Left cardiac atrium (tissue), 4 donors: ENCODE measurements around the gene RNF144A. TPM values are rescaled to one million over a fixed set of nuclear protein-coding genes. Genes with fewer than 3 reads are reported as not detected.

Experiments used
- ATAC-seq, 2 donors: fragments of 200-7000 bp; cut with Tn5 transposase; one replicate each; pipeline ENCODE4 v1.9.1; 2020; ENCODE audit warnings: mild to moderate bottlenecking in 2 of 2, moderate library complexity in 2 of 2
- DNase-seq: peaks from one replicate; pipeline ENCODE4 v3.0.0-alpha.2; 2020
- intact Hi-C, 2 donors: fragments of 100-400 bp; cut with DNase I; formaldehyde crosslinking; loops; one replicate each; pipeline versions ENCODE4 v1.14.1 to v1.15.1; 2022 to 2023
- total RNA-seq, 2 donors: library from RNA; stranded (reverse); fragmentation: NEBNext Ultra II Directional; extraction: Animal tissue kit (Norgen Biotek cat#: 25700); gene quantifications; one replicate each; pipeline ENCODE4 v1.2.1, GENCODE V29; 2021
- donor health status: DM: no; HTN: yes; CAD: no.
- donor health status: DM: no; HTN: yes; CAD: no; lungs with severe emphysema.
- donor health status: DM: yes; HTN: yes; CAD: no.
- donor health status: Dilated cardiomyopathy.

The RNF144A gene
- total RNA-seq, 2 donors from 2014 or later: 4.4 to 10.4 TPM

DNA sequence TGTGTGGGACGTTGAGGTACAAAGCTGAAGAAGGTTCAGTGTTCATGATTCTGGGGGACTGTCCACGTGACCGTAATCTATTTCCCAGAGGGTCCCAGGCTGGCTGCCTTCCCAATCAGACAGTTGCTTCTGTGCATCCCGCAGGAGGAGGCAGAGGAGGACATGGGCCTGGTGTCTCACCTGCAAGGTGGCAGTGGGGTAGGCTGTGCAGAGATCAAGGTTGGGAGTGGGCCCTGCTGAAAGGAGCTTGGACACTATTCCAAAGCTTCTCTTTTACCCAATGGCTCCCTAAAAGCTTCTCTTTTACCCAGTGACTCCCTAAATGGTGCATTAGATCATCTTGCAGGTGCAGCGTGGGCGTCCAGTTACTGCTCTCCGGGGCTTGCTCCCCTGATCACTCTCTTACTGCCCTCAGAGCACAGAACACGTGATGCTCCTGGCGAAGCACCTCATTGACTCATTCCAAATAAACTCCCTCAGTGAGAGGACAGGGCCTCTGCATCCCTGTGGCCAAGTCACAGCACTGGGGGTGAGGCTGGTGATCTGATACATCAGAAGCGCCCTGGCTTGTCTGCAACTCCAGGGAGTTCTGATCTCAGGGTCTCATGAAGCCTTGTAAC lies 41.5 kb downstream of the RNF144A start:
- no peak for ATAC-seq
- DNase-seq: no peak
- intact Hi-C loops: no loop called here

DNA sequence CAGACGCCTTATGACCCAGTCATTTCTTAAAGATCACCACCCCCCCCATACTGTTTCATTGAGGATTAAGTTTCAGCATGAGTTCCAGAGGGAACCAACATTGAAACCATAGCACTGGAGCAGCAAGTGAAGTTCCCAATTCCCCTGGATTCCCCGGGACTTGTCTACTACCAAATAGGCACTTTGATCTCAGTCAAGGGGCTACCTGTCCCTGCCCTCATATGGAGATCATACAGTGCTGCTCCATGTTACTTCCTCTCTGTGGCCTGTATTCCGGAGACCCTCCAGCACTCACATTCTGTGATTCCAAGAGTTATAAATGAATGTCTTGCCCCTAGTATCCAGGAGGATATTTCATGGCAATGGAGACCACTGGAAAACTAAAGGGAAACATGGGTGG lies 42.5 kb downstream of the RNF144A start:
- ATAC-seq: no peak

DNA sequence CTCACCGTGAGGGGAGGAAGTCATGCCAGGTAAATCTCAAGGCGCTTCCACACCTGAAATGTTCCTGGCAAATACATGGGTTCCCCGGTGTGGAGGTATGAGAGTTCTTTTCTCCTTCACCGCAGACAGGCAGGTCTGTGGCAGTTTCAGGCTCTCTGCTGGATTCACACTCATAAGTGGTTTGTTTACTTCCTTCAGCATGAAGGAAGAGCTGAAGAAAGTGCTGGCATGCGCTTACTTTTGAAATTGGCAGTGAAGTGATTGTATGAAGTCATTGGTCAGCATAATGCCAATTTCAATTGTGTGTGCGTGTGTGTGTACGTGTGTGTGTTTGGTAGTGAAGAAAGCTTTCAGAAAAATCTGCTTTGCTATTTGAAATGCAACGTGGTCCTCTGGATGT lies 43.4 kb downstream of the RNF144A start:
- ATAC-seq (peak; percentile 62 to 80), DNase-seq (no peak)
- intact Hi-C loops: no loop called here

More for the DNA sequence above, 42.5 kb downstream of the RNF144A start:
- no peak for DNase-seq
- intact Hi-C loops: no loop called here

DNA sequence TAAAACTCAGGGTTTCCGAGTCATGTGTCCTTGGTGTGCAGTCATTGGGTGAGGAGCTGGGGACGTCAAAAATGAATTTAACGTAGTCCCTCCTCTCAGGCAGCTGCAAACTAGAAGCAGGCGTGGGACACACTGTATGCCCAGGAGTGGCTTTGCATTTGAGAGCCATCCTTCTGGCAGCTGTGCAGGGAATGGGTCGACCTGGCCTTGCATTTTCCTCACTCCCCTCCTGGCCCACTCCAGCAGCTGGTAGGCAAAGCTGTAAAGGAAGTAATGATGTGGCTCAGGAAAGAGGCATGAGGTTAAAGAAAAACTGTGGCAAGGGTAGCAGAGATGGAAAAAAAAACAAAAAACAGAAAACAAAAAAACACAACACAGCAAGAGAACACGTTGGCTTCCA lies 46.5 kb downstream of the RNF144A start:
- no peak for ATAC-seq
- DNase-seq: no peak
- intact Hi-C loops: no loop called here

DNA sequence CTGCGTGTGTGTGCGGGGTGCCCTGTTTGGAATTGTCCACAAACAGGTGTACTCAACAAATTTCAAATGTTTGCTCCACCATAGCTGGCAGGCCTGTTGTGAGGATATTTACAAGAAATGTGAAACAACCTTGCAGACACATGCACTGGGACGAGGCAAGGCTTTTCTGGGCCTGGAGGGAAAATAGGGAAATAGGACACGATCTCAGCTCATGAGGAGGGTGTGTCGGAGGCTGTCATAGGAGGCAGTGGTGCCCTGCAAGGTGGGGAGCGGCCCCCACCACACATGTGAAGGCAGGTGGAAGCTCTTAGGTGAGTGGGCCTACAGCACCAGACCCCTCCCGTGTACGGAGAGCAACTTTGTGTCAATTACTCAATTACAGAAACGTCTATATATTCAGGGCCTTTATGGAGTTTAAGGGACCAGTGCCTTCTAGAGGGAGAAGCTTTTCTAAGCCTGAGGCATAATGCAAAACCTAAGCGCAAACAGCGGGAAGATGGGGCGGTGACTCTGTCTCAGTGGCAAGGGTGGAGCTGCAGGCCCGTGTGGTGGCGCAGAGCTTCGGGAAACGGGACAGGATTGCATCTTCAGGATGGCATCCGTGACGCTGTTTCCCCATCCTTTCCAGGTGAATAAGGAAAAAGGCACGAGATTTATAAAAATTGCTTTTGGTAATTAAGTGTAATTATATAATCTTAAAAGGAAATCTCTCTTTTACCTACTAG lies 48.0 kb downstream of the RNF144A start:
- no peak for DNase-seq
- ATAC-seq: no peak
- intact Hi-C loops: no loop called here

DNA sequence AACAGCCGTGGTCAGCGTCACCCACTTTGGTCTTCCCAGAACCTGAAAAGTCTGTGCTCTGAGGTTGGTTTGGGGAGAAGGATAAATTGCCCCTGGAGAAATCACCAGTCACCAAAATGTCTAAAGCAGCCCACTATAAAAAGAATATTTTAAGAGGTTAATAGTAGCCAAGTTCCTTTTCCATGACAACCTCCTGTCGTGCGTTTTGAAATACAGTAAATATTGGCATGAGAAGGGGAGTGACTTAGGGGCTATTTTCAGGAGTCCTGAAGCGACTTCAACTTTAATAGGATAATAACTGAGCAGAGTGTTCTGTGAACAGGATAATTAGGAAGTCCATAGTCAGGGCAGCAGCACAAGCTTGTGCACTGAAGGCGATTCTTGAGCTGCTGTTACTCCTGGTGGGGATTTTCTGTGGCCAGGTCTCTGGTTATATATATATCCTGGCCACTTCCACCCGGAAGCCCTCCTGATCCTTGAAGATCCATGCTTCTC lies 49.3 kb downstream of the RNF144A start:
- ATAC-seq: no peak
- intact Hi-C loops: no loop called here
- DNase-seq: no peak

DNA sequence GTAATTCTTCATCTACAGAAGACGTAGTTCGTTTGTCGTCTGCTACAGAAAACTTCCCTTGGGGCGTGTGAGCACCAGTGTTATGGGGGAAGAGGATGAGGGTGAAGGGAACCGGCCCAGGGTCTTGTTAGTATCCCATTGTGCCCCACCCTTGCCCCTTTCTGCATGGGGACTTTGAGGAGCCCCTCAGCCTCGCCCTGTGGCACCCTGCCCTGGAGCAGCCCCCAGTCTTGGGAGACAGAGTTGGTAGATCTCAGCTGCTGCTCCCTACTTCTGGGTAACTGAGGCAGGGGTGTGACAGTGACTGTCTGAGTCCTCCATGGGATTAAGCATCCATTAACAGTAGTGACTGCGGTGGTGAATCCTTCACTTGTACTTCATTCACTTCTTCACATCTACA lies 50.1 kb downstream of the RNF144A start:
- no peak for ATAC-seq
- DNase-seq: no peak
- intact Hi-C loops: no loop called here

DNA sequence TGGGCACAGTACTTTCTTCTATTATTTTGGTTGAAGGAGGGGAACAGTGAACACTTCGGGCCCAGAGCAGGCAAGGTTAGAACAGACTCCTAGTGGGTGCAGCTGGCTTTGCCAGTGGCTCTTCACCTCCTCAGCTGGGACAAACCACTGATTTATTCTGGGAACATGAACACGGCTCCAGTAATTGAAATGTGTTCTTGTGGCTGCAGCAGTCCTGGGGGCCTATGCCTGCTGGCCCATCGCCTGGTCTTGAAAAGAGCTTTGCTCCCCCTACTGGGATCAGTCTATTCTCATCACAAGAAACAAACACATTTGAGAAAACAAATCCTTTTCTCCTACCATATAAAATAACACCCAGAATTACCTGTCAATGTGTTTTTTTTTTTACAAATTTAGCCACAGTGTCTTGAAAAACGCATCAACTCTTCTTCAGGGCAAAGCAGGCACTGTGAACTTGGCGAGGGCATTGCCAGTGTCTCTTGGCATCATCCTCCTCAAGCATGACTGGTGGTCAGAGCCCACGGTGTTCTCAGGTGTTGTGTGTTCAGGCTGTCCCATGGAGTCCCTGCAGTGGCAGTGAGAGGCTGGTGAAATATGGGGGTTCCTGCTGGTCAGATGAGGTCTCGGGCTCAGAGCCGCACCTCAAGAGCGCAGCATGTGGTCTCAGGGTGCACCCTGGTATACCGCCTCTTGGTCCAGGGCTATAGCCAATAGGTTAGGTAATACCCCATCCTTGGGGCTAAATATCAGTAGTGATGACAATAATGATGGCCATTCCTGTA lies 51.3 kb downstream of the RNF144A start:
- intact Hi-C loops: no loop called here
- DNase-seq: no peak

DNA sequence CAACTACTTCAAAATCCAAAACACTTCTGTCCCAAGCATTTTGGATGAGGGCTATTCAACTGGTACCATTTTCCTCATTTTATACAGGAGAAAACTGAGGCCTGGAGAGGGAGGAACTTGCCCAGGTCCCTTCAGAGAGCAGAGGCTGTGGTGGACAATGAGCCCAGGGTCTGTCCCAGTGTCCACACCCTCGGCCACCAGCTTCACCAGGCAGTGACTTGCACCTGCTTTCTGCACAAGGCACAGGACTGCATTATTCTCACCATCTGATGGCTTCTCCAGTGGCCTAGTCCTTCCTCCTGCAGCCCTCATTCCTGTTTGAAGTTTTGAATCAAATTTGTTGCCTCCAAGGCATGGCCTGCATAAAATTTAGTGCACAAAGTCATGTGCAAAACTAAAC lies 53.3 kb downstream of the RNF144A start:
- intact Hi-C loops: no loop called here
- ATAC-seq: no peak
- no peak for DNase-seq

More for the DNA sequence above, 51.3 kb downstream of the RNF144A start:
- peak; percentile 72 to 76 for ATAC-seq

DNA sequence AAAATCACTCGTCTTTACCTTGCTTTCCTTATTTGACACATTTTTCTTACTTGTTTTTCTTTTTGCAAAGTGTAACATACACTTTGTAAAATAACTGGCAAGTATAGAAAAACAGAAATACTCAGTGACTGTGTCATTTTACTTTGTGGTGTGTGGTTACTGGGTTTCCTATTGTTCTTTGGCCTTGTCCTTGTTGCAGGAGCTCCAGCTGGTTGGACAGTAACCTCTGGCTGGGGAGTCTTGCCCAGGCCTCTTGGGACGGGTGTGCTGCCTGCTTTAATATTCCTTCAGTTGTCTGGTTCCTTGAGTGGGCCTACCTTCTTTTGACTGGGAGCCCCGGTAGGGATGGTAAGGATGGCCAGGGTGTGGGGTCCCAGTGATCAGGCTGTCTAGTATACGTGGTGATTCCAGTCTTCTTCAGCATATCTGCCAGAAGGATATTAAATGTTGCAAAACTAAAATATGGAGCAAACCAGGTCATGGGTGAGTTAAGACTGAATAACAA lies 53.8 kb downstream of the RNF144A start:
- intact Hi-C loops: no loop called here
- DNase-seq: no peak
- no peak for ATAC-seq

DNA sequence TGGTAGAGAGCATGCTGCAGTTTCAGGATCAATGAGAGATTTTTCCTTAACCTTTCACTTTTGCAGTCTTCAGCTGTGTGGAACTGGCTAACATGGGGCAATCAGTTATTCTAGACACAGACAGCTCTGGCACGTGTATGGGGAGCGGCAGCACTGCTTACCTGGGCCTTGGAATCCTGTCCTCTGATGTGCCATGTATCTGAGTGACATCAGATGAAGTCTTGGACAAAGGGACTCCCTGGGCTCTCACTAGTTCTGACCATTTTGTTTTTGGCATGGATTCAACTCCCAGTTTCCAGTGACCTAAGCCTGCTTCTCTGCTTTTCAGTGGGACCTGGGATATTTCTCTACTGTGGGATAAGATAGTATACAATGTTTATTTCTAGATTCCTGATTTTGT lies 54.3 kb downstream of the RNF144A start:
- no peak for DNase-seq
- intact Hi-C loops: no loop called here
- no peak for ATAC-seq

DNA sequence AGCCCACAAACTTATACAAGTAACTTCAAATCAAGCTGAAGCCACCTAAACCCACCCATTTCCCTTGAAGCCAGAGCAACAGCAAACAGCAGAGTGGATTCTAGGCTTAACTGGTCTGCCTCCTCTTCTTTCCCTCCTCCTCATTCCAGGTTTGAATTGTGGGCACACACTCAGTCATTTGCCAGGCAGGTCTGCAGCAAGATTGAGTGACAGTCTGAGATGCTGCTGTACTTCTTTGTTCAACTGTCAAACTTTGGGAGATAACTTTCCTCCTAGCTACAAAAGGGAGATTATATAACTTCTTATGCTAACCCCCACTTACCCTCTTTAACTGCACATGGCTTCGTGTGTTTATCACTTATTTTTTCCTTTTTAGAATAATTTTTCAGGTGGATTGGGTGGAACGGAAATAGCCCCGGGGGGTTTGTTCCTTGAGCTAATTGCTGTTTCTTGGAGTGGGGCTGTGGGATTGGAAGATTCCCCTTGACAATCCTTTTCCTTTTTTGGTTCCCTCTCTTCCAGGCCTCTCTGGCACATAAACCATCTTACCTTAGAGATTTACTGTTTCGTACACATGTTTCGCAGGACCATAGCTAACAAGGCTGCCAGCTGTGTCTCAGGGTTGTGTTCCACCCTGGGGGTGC lies 55.0 kb downstream of the RNF144A start:
- DNase-seq: no peak
- no peak for ATAC-seq
- intact Hi-C loops: no loop called here

DNA sequence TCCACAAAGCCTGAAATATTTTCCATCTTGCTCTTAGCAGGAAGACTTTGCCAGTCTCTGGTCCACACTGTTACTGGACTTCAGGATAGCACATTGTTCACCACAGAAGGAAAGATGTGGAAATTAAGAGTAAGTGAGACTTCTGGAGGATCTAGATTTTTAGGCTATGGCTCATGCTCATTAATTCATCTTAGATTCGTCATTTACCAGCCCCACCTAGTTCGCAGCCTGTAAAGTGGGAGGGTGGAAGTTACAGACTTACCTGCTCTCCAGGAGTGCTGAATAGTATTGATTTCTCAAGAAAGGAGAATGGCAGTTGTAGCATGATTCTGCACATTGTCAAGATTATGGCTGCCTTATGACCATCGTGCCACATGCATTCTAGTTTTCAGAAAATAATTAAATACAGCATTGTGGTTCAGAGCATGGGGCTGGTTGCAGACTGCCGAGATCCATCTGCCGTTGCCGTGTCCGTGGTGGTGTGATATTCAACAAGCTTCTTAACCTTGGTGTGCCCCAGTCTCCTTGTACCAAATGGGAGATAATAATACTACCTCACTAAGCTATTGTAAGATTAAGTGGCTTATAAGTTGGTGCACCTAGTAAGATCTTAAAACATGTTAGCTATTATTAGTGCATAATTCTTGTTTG lies 56.8 kb downstream of the RNF144A start:
- intact Hi-C loops: no loop called here
- no peak for ATAC-seq
- DNase-seq: no peak

DNA sequence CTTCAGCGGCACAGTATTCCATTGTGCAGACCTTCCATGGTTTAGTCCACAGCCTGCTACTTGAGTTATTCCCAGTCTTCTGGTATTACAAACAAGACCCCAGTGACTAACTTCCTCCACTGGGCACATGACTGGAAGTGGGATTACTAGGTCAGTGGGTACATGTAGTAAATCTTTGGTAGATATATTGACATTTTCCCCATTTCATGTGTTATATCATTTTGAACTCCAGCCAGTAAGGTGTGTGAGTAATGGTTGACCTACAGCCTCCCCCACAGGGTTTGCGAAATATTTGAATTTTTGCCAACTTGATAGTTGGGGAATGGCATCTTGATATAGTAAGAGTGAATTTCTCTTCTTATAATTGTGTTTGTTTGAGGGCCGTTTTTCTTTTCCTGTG lies 58.8 kb downstream of the RNF144A start:
- intact Hi-C loops: no loop called here
- ATAC-seq (no peak), DNase-seq (no peak)

DNA sequence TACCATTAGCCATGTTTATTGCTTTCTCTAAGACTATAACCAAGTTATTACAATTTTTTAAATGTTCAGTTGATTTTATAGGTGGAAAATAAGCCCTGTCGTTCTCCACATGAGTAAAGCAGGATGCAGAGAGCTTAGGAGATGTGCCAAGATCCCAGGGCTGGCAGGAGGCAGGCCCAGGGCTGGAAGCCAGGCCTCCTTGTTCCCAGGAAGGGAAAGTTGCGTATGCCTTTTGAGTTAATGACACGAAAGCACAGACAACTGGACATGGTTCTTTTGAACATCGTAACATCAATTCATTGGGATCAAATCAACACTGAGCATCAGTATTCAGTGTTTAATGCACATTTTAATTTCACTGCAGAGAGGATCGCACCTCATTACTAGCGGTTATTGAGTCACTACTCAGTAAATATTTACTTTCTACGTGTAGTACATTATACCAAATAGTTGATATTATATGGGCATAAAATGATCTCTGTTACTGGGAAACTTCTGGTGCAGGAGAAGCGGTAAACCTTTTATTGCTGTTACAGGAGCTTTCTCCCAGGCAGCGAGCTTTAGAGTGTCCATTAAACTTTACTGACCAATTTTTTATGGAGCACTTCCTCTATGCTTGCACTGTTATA lies 60.0 kb downstream of the RNF144A start:
- peak; percentile 61 for DNase-seq
- peak; percentile 85 to 88 for ATAC-seq
- intact Hi-C loops: no loop called here

DNA sequence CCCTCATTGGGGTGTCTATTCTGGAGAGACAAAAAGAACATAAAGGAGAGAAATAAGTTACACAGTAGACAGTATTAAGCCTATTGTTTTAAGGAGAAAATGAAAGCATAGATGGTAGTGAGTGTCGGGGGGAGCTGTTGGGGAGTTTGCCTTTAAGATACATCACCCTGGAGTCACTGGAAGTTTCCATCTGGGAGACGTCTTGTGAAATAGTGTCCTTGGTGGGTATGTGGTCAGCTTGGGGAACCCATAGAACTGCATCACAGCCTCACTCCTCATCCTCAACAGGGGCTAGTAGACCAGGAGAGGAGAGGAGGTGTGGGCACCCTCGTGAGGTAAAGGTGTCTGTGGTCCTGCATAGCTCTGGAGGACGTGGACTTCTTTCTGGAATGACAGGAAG lies 60.6 kb downstream of the RNF144A start:
- intact Hi-C loops: no loop called here
- no peak for DNase-seq
- no peak for ATAC-seq

DNA sequence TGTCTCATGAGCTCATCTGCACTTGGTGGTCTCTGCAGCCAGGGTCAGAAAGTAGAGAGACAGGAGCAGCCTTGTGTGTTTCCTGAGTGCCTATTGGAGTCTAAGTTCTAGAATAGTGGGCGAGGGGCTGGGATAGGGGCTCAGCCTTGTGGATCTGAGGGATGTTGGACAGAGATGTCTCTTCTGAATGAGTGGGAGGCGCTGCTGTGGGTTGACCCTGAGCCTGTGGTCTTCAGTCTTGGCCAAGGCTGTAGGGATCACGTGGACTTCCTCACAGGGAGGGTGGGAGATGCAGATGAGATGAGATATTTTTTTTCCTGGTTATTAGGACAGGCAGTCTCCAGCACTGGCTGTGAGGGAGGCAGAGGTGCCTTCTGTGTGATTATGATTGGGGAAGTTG lies 61.8 kb downstream of the RNF144A start:
- DNase-seq (no peak), ATAC-seq (no peak)
- intact Hi-C loops: no loop called here

DNA sequence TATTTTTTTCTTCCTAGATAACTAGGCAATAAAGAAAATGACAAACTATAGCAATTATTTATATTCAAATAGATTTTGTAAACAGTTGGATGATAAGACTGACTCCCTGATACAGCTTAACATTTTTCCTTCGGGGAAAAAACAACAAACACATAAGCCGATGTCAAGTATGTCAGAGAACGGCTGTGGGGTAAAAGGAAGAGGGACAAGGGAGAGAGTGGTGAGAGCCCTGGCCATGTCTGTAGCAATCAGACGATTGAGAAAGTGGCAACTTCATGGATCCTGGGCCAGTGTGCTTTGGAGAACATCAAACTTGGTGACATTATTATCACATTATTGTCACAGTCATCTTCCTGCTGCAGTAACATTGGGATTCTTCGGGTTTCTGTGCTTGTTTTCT lies 65.2 kb downstream of the RNF144A start:
- intact Hi-C loops: loop anchor here in 1 of 2 donors (5.0 kb wide), 1 partner anchor 35 kb away; no protein-coding TSS in a partner anchor
- no peak for ATAC-seq
- no peak for DNase-seq
